Measurements from ENCODE around the gene EHD4.

The EHD4 gene

GRCh38 chr15:41853831-41854230, 118.5 kb downstream of the EHD4 start:
- no peak for FAIRE-seq

- no peak for FAIRE-seq
These were observed 119.4 kb downstream of the EHD4 start for GRCh38 chr15:41852736-41853590.

GRCh38 chr15:41851755-41852370, 120.5 kb downstream of the EHD4 start:
- FAIRE-seq = no peak

GRCh38 chr15:41851167-41851523, 121.2 kb downstream of the EHD4 start:
- no peak for FAIRE-seq

- no peak for FAIRE-seq
These were observed 121.7 kb downstream of the EHD4 start for GRCh38 chr15:41850482-41851166.

- no peak for FAIRE-seq
These were observed 122.5 kb downstream of the EHD4 start for GRCh38 chr15:41849861-41850260.

- no peak for FAIRE-seq
These were observed 123.2 kb downstream of the EHD4 start for GRCh38 chr15:41849204-41849603.

- no peak for FAIRE-seq
These were observed 123.7 kb downstream of the EHD4 start for GRCh38 chr15:41848631-41849030.

- FAIRE-seq = no peak
These were observed 124.4 kb downstream of the EHD4 start for GRCh38 chr15:41847981-41848380.

GRCh38 chr15:41847206-41847605, 125.2 kb downstream of the EHD4 start:
- FAIRE-seq = no peak

All from TTC549 (cell line).